ENCODE data around the gene HELT.
"Not testable (repeated sequence)": the region's sequence is repeated elsewhere in the genome, so short reads cannot be mapped to it uniquely, and the experiment has no call there.

The HELT gene

GRCh38 chr4:185017964-185018772 is at the start of gene HELT:
Gene HELT (plus strand): TSS chr4:185018490. CDS start chr4:185018929, 439 bp downstream.
- Histone ChIP-seq H3K36me3 (ENCODE audit: insufficient read depth, low read length) (no peaks in the 10 kb centered on the region), H3K9me3 (ENCODE audit: low read depth, low read length) (no peaks in the 10 kb centered on the region), H3K27ac (no peak within 1 kb of the TSS), H3K9ac (ENCODE audit: insufficient read length) (no peak within 1 kb of the TSS), H3K4me3 (peak within 1 kb of the TSS; percentile 36)
- TF ChIP-seq EZH2 (IDR thresholded peaks at IDR 0.05), result no peak
- TF ChIP-seq POLR2AphosphoS5 (IDR thresholded peaks at IDR 0.05; ENCODE audit: borderline replicate concordance, low read depth, low read length), result no peak
- TF ChIP-seq FOXP2 (optimal IDR thresholded peaks at IDR 0.05; ENCODE audit: control extremely low read depth, extremely low read length, insufficient read depth), result no peak
- DNase-seq (ENCODE audit: low read depth, low spot score), result no peak

- H3K9ac ChIP-seq (ENCODE audit: insufficient read length), result no peak overlapping the region
- H3K27ac ChIP-seq, result no peak overlapping the region
- H3K4me3 ChIP-seq, result no peak overlapping the region
- no peaks in the 10 kb centered on the region for H3K36me3 ChIP-seq (ENCODE audit: insufficient read depth, low read length)
- H3K9me3 ChIP-seq (ENCODE audit: low read depth, low read length), result no peaks in the 10 kb centered on the region
- DNase-seq (ENCODE audit: low read depth, low spot score), result no peak
- TF ChIP-seq EZH2 (IDR thresholded peaks at IDR 0.05), result no peak
These were observed 49.5 kb upstream of the HELT start for GRCh38 chr4:184968784-184969201.

GRCh38 chr4:184969610-184970009 is 48.7 kb upstream of the HELT start:
- H3K36me3 ChIP-seq (ENCODE audit: insufficient read depth, low read length), result no peaks in the 10 kb centered on the region
- no peak for DNase-seq (ENCODE audit: low read depth, low spot score)
- no peak overlapping the region for H3K4me3 ChIP-seq
- H3K9ac ChIP-seq (ENCODE audit: insufficient read length), result no peak overlapping the region
- TF ChIP-seq FOXP2 (optimal IDR thresholded peaks at IDR 0.05; ENCODE audit: control extremely low read depth, extremely low read length, insufficient read depth) (no peak), EZH2 (IDR thresholded peaks at IDR 0.05) (no peak), POLR2AphosphoS5 (IDR thresholded peaks at IDR 0.05; ENCODE audit: borderline replicate concordance, low read depth, low read length) (no peak)
- H3K27ac ChIP-seq, result no peak overlapping the region
- H3K9me3 ChIP-seq (ENCODE audit: low read depth, low read length), result no peaks in the 10 kb centered on the region

- TF ChIP-seq POLR2AphosphoS5 (IDR thresholded peaks at IDR 0.05; ENCODE audit: borderline replicate concordance, low read depth, low read length) (no peak), EZH2 (IDR thresholded peaks at IDR 0.05) (no peak), FOXP2 (optimal IDR thresholded peaks at IDR 0.05; ENCODE audit: control extremely low read depth, extremely low read length, insufficient read depth) (no peak)
- H3K36me3 ChIP-seq (ENCODE audit: insufficient read depth, low read length), result no peaks in the 10 kb centered on the region
- H3K9ac ChIP-seq (ENCODE audit: insufficient read length), result no peak overlapping the region
- no peak for DNase-seq (ENCODE audit: low read depth, low spot score)
- H3K9me3 ChIP-seq (ENCODE audit: low read depth, low read length), result no peaks in the 10 kb centered on the region
- H3K4me3 ChIP-seq, result no peak overlapping the region
- H3K27ac ChIP-seq, result no peak overlapping the region
These were observed 45.3 kb upstream of the HELT start for GRCh38 chr4:184972991-184973390.

DNA sequence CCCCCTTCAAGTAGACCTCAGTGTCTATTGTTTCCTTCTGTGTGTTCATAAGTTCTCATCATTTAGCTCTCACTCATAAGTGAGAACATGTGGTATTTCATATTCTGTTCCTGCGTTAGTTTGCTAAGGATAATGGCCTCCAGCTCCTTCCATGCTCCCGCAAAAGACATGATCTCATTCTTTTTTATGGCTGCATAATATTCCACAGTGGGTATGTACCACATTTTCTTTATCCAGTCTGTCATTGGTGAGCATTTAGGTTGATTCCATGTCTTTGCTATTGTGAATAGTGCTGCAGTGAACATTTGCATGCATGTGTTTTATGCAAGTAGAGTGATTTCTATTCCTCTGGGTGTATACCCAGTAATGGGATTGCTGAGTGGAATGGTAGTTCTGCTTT is 41.9 kb upstream of the HELT start:
- not testable (repeated sequence) for H3K9ac ChIP-seq (ENCODE audit: insufficient read length); DNase-seq (ENCODE audit: low read depth, low spot score); H3K4me3 ChIP-seq; H3K36me3 ChIP-seq (ENCODE audit: insufficient read depth, low read length); H3K9me3 ChIP-seq (ENCODE audit: low read depth, low read length); H3K27ac ChIP-seq

- TF ChIP-seq FOXP2 (optimal IDR thresholded peaks at IDR 0.05; ENCODE audit: control extremely low read depth, extremely low read length, insufficient read depth) (no peak), POLR2AphosphoS5 (IDR thresholded peaks at IDR 0.05; ENCODE audit: borderline replicate concordance, low read depth, low read length) (no peak), EZH2 (IDR thresholded peaks at IDR 0.05) (no peak)
- no peak for DNase-seq (ENCODE audit: low read depth, low spot score)
- no peaks in the 10 kb centered on the region for H3K36me3 ChIP-seq (ENCODE audit: insufficient read depth, low read length)
These were observed 40.5 kb upstream of the HELT start for GRCh38 chr4:184977747-184978146.

GRCh38 chr4:184978211-184978610 is 40.1 kb upstream of the HELT start:
- Histone ChIP-seq H3K9ac (ENCODE audit: insufficient read length) (no peak overlapping the region), H3K4me3 (no peak overlapping the region), H3K9me3 (ENCODE audit: low read depth, low read length) (no peaks in the 10 kb centered on the region), H3K36me3 (ENCODE audit: insufficient read depth, low read length) (no peaks in the 10 kb centered on the region), H3K27ac (no peak overlapping the region)
- TF ChIP-seq EZH2 (IDR thresholded peaks at IDR 0.05) (no peak), FOXP2 (optimal IDR thresholded peaks at IDR 0.05; ENCODE audit: control extremely low read depth, extremely low read length, insufficient read depth) (no peak), POLR2AphosphoS5 (IDR thresholded peaks at IDR 0.05; ENCODE audit: borderline replicate concordance, low read depth, low read length) (no peak)
- no peak for DNase-seq (ENCODE audit: low read depth, low spot score)

More at GRCh38 chr4:184977747-184978146, 40.5 kb upstream of the HELT start:
- no peak overlapping the region for H3K4me3 ChIP-seq
- no peak overlapping the region for H3K9ac ChIP-seq (ENCODE audit: insufficient read length)
- H3K27ac ChIP-seq, result no peak overlapping the region
- H3K9me3 ChIP-seq (ENCODE audit: low read depth, low read length), result no peaks in the 10 kb centered on the region

- DNase-seq (ENCODE audit: low read depth, low spot score), result no peak
- Histone ChIP-seq H3K9me3 (ENCODE audit: low read depth, low read length) (no peaks in the 10 kb centered on the region), H3K27ac (no peak overlapping the region), H3K36me3 (ENCODE audit: insufficient read depth, low read length) (no peaks in the 10 kb centered on the region), H3K4me3 (no peak overlapping the region), H3K9ac (ENCODE audit: insufficient read length) (no peak overlapping the region)
- TF ChIP-seq FOXP2 (optimal IDR thresholded peaks at IDR 0.05; ENCODE audit: control extremely low read depth, extremely low read length, insufficient read depth) (no peak), POLR2AphosphoS5 (IDR thresholded peaks at IDR 0.05; ENCODE audit: borderline replicate concordance, low read depth, low read length) (no peak), EZH2 (IDR thresholded peaks at IDR 0.05) (no peak)
These were observed 38.7 kb upstream of the HELT start for GRCh38 chr4:184979461-184980124.

DNA sequence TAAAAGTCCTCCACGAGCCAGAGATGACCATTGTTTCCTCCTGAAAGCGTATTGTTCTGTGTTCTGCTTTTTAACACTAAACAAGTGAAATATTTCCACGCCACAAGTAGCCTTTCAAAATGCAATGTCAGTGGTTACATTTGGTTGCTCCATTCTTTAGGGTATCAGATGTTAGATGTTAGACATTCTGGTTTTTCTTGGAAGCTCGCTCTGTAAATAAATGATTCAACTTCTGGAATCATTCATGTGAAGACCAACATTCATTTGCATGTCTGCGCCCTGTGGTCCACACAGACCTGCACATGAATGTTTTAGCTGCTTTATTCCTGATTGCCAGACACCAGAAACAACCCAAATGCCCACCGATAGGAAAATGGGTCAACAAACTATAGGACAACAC is 38.0 kb upstream of the HELT start:
- Histone ChIP-seq H3K36me3 (ENCODE audit: insufficient read depth, low read length) (no peaks in the 10 kb centered on the region), H3K9me3 (ENCODE audit: low read depth, low read length) (no peaks in the 10 kb centered on the region), H3K9ac (ENCODE audit: insufficient read length) (no peak overlapping the region), H3K27ac (no peak overlapping the region), H3K4me3 (no peak overlapping the region)
- no peak for TF ChIP-seq FOXP2 (optimal IDR thresholded peaks at IDR 0.05; ENCODE audit: control extremely low read depth, extremely low read length, insufficient read depth)
- no peak for DNase-seq (ENCODE audit: low read depth, low spot score)
